ENCODE data around the gene ENKD1.

Gene ENKD1

GRCh38 chr16:67648088-67648763 lies 18.3 kb downstream of the ENKD1 start:
- DNase-seq: no peak

- no peak for DNase-seq
These were observed 18.9 kb downstream of the ENKD1 start for GRCh38 chr16:67647681-67648080.

- no peak for DNase-seq
These were observed 19.4 kb downstream of the ENKD1 start for GRCh38 chr16:67647111-67647651.

- DNase-seq: no peak
These were observed 21.0 kb downstream of the ENKD1 start for GRCh38 chr16:67645397-67646121.

- DNase-seq: no peak
These were observed 22.5 kb downstream of the ENKD1 start for GRCh38 chr16:67644038-67644437.

GRCh38 chr16:67641779-67642708 lies 24.5 kb downstream of the ENKD1 start:
- no peak for DNase-seq

- no peak for DNase-seq
These were observed 28.9 kb downstream of the ENKD1 start for GRCh38 chr16:67637625-67638024.

GRCh38 chr16:67636713-67637112 lies 29.8 kb downstream of the ENKD1 start:
- DNase-seq: no peak

GRCh38 chr16:67632415-67633172 lies 34.0 kb downstream of the ENKD1 start:
- DNase-seq: peak; percentile 39

GRCh38 chr16:67628216-67628615 lies 38.3 kb downstream of the ENKD1 start:
- no peak for DNase-seq

- no peak for DNase-seq
These were observed 52.7 kb downstream of the ENKD1 start for GRCh38 chr16:67613808-67614207.

All from fibroblast of upper back skin (primary cell).